Activated naive CD4-positive, alpha-beta T cell treated with anti-CD3 and anti-CD28 coated beads, Interleukin-2, amount 10 ng/mL, durations not matched to agents 7 days and 5 days (primary cell): ENCODE data around the gene NPHP4.
A peak's percentile ranks its signal among the peaks of the same experiment; 100 is the strongest.
"Not testable (repeated sequence)": the region's sequence is repeated elsewhere in the genome, so short reads cannot be mapped to it uniquely, and the experiment has no call there.

ENCODE experiments used
- CTCF ChIA-PET: fragments of 350-600 bp; sonication (Branson Sonifier 250); formaldehyde crosslinking; loops from one replicate; lab custom pipeline; 2021; ENCODE audit warnings: antibody characterized with exemption; lab: Charles Lee
- DNase-seq: peaks from one replicate; pipeline ENCODE4 v3.0.0-alpha.2; 2020
- H3K27ac Mint-ChIP-seq: one replicate; pipeline ENCODE4 v1.8.0; 2021; ENCODE audit warnings: mild to moderate bottlenecking, moderate library complexity, mixed read lengths
- H3K27me3 Mint-ChIP-seq: one replicate; pipeline ENCODE4 v1.8.0; 2021; ENCODE audit warnings: mild to moderate bottlenecking, mixed read lengths
- H3K36me3 Mint-ChIP-seq: one replicate; pipeline ENCODE4 v1.8.0; 2021; ENCODE audit warnings: mixed read lengths
- H3K4me1 Mint-ChIP-seq: one replicate; pipeline ENCODE4 v1.8.0; 2021; ENCODE audit warnings: mixed read lengths
- H3K4me3 Mint-ChIP-seq: one replicate; pipeline ENCODE4 v1.8.0; 2021; ENCODE audit warnings: mild to moderate bottlenecking, moderate library complexity, mixed read lengths
- H3K9me3 Mint-ChIP-seq: one replicate; pipeline ENCODE4 v1.8.0; 2021; ENCODE audit warnings: mixed read lengths

Gene NPHP4

DNA sequence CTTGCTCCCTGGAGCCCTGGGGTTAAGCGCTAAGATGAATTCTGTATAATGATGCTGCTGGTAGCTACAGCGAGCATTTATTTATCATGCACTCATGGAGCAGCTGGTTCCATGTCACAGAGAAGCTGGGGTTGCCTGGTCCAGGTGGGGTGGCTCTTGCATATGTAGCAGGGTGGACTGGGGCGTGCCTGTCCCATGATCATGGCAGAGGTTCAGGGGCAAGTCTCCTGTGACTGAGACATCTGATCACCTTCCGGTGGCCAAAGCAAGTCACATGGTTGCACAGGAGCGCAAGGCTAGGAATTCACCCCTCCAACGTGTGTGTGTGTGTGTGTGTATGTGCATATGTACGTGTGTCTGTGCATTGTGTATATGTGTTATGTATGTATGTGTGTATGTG, 37.9 kb upstream of the NPHP4 start:
- CTCF ChIA-PET: interaction anchor here (0.9 kb wide), 1 partner anchor 39 kb away, joined by 3 read pairs; no protein-coding TSS in a partner anchor
- Mint-ChIP-seq H3K27me3 (no peaks in the 10 kb centered on the region), H3K36me3 (peaks cover 56% of the 10 kb centered on the region), H3K27ac (peak overlapping the region; percentile 29), H3K4me3 (no peak overlapping the region), H3K4me1 (peaks cover 74% of the 10 kb centered on the region), H3K9me3 (no peaks in the 10 kb centered on the region)
- DNase-seq: no peak

DNA sequence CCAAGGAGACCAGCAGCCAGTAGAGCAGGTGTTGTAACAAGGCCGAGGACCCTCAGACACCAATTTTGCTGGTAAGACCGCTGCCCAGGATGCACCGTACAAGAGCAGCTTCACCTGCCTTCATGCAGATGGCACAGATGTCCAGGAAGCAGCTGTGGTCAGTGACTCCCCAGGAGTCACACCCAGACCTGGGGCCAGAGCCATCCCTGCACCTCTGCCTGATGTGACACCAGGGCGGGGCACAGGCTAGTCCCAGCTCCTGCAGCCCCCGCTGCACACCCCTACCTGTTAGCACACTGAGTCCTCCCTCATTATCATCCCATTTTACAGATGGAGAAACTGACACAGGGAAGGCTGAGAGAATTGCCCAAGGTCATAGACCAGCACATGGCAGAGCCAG, 37.1 kb upstream of the NPHP4 start:
- Mint-ChIP-seq H3K4me3 (no peak overlapping the region), H3K9me3 (no peaks in the 10 kb centered on the region), H3K27ac (peak overlapping the region; percentile 99), H3K27me3 (no peaks in the 10 kb centered on the region), H3K4me1 (peaks cover 71% of the 10 kb centered on the region), H3K36me3 (peaks cover 50% of the 10 kb centered on the region)
- no peak for DNase-seq
- CTCF ChIA-PET: interaction anchor here (0.7 to 1.0 kb wide), 3 partner anchors 24 to 38 kb away, joined by 3 to 4 read pairs (median 3); no protein-coding TSS in a partner anchor

DNA sequence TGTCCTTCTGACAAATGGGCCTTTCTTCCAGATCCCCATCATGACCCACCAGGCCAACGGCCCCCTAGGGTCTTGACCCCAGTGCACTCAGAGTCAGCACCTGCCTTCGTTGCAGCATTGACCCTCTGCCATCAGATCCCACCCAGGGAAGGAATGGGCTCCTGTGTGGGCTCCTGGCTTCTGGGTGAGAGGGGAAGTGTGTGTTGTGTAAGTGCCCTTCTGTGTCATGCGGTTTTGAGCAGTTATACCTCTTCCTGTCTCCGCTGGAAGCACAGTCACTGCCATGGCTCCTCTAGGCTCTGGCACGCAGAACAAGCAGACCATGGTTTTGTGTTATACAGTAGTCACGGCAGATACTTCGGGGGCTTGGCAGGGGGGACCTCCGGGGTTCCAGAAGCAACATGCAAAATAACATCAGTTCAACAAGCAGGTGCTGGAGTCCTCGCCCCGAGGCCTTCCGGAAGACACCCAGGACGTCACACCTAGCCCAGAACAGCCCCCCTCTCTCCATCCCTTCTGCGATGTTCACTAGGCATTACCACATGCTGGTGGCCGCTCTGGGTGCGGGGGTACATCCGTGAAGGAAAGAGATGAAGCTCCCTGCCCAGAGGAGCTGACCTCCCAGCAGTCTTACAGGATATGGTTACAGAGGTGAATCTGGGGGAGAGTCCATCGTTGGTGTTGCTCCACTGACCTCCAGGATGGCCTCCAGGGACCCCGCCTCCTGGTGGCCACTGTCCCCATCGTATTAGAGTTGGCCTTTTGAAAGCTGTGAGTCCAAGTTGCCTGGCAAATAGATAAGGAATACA, 36.0 kb upstream of the NPHP4 start:
- H3K9me3 Mint-ChIP-seq: no peaks in the 10 kb centered on the region
- H3K27ac Mint-ChIP-seq: peak overlapping the region; percentile 99
- peaks cover 49% of the 10 kb centered on the region for H3K36me3 Mint-ChIP-seq
- peak overlapping the region; percentile 97 for H3K4me3 Mint-ChIP-seq
- peak; percentile 75 for DNase-seq
- H3K4me1 Mint-ChIP-seq: peaks cover 68% of the 10 kb centered on the region
- CTCF ChIA-PET: interaction anchor here (0.8 to 1.0 kb wide), 2 partner anchors 9 to 34 kb away, joined by 3 to 4 read pairs; no protein-coding TSS in a partner anchor
- H3K27me3 Mint-ChIP-seq: no peaks in the 10 kb centered on the region

DNA sequence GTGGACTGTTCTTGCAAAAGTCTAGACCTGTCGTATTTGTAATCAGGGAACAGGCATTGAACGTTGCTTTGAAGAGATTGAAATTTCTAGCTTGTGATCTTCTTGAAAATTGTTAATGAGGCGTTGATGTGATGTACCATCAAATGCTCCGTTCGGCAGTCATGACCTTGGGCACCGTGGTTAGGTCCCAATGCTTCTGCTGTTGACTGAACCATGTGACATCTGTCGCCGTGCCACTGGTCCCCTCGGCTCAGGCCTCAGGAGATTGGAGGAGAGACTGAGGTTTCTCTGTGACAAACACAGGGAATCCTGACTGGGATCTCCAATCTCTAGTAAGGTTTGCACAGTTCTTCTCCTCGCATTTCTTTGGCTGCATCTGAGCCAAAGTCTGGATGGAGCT, 35.4 kb upstream of the NPHP4 start:
- DNase-seq: peak; percentile 48
- H3K4me3 Mint-ChIP-seq: peak overlapping the region; percentile 97
- H3K9me3 Mint-ChIP-seq: no peaks in the 10 kb centered on the region
- H3K4me1 Mint-ChIP-seq: peaks cover 61% of the 10 kb centered on the region
- peaks cover 43% of the 10 kb centered on the region for H3K36me3 Mint-ChIP-seq
- CTCF ChIA-PET: interaction anchor here (0.8 to 1.0 kb wide), 2 partner anchors 10 to 33 kb away, joined by 3 to 4 read pairs; no protein-coding TSS in a partner anchor
- no peaks in the 10 kb centered on the region for H3K27me3 Mint-ChIP-seq
- peak overlapping the region; percentile 99 for H3K27ac Mint-ChIP-seq

DNA sequence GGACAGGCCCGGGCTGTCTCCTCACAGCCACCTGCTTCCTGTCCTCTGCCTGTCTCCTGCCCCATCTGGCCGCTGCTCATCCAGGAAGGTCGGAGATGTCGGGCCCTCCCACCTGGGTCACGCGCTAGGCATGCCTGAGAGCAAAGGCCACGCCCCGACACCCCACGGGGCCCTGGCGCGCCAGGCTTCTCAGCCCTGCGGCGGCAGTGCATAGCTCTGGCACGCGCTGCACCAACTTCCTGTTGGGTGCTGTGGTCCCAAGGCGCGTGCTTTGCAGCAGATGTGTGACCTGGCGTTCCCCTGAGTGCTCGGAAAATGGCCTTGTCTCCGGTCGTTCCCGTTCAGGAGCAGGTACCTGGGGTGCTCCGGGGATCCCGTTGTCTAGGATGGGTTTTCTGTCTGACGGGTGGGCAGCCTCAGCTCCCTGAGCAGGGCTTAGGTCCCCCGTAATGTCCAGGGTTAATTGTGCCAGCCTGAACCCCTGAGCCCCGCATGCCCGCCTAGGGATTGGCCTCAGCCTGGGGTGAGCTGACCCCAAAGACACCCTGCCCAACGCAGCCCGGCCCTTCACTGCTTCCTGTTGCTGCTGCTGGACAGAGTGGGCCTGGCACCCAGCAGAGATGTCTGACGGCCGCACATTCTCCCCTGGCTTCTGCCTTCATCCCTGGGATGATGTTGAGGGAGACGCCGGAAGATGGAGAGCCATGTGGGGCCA, 34.0 kb upstream of the NPHP4 start:
- CTCF ChIA-PET: interaction anchor here (1.1 kb wide), 1 partner anchor 32 kb away, joined by 3 read pairs; no protein-coding TSS in a partner anchor
- H3K4me1 Mint-ChIP-seq: peaks cover 50% of the 10 kb centered on the region
- H3K9me3 Mint-ChIP-seq: peaks cover 2% of the 10 kb centered on the region
- H3K27ac Mint-ChIP-seq: peak overlapping the region; percentile 99
- no peaks in the 10 kb centered on the region for H3K27me3 Mint-ChIP-seq
- peaks cover 40% of the 10 kb centered on the region for H3K36me3 Mint-ChIP-seq
- H3K4me3 Mint-ChIP-seq: peak overlapping the region; percentile 97
- DNase-seq: peak; percentile 98

DNA sequence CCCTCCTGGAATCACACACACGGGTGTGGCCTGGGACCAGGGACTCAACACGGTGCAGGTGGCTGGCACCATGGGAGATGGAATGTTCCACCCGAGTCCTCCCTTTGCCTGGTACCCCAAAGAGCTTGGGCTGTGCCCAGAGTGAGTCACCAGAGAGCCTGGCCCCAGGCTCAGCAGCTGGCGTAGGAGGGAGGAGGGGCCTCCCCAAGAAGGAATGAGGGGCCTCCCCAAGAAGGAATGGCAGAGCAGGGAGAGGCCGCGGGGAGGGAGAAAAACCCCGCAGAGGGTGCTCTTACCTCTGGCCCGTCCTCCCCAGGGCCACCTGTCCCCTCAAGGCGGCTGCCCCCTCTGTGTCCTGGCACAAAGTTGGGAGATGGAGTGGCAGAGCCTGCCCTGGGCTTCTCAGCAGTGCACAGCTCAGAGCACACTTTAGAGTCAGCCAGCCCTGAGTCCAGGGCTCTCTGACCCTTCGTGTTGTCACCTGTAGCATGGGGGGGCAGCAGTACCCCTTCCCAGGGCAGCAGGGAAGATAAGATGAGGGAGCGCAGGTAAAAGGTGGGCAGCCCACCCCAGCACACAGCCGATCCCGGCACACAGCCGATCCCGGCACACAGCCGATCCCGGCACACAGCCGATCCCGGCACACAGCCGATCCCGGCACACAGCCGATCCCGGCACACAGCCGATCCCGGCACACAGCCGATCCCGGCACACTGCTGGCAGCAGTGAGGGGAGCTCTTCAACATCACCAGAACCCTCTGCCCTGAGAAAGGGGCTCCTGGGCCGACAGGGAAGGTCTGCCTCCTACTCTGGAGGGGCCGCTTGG, 33.3 kb upstream of the NPHP4 start:
- no peak for DNase-seq
- Mint-ChIP-seq H3K4me3 (peak overlapping the region; percentile 97), H3K27me3 (no peaks in the 10 kb centered on the region), H3K4me1 (peaks cover 42% of the 10 kb centered on the region), H3K27ac (peak overlapping the region; percentile 99), H3K9me3 (peaks cover 2% of the 10 kb centered on the region), H3K36me3 (peaks cover 33% of the 10 kb centered on the region)
- CTCF ChIA-PET: interaction anchor here (0.8 to 1.1 kb wide), 2 partner anchors 9 to 42 kb away, joined by 3 read pairs; no protein-coding TSS in a partner anchor

DNA sequence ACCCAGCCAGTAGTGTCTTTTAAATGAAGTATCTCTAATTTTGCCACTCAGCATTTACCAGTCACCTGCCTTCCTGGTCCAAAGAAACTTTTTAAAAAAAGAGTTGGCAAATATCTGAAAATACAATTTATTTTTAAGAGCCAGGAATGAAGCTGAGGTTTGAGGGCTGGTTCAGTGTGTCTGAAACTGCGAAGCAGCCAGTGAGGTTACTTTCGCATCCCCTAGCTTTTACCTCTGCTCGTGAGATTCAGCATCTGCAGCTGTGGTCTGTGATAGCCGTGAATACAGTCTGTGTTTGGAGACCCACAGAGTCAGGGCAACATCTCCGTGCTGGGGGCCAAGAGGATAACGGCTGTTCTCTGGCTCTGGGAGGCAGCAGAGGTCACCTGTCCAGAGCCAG, 32.2 kb upstream of the NPHP4 start:
- CTCF ChIA-PET: interaction anchor here (0.8 to 1.1 kb wide), 2 partner anchors 10 to 41 kb away, joined by 3 read pairs; no protein-coding TSS in a partner anchor
- peaks cover 32% of the 10 kb centered on the region for H3K36me3 Mint-ChIP-seq

DNA sequence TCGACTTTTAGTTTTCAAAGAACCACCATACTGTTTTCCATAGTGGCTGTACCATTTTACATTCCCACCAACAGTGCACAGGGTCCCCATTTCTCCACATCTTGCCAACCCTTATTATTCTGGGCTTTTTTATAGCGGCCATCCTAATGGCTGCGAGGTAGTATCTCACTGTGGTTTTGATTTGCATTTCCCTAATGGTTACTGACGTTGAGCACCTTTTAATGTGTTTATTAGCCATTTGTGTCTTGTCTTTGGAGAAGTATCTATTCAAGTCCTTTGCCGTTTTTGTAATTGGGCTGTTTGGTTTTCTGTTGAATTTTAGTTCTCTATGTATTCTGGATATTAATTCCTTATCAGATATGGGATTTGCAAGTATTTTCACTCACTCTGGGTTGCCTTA, 31.1 kb upstream of the NPHP4 start:
- Mint-ChIP-seq H3K36me3 (peaks cover 24% of the 10 kb centered on the region), H3K4me3 (no peak overlapping the region), H3K9me3 (peaks cover 2% of the 10 kb centered on the region), H3K4me1 (peaks cover 21% of the 10 kb centered on the region), H3K27me3 (no peaks in the 10 kb centered on the region), H3K27ac (no peak overlapping the region)
- CTCF ChIA-PET: no interaction called here
- DNase-seq: no peak

More for the DNA sequence above, 32.2 kb upstream of the NPHP4 start:
- DNase-seq: no peak
- Mint-ChIP-seq H3K4me1 (peaks cover 31% of the 10 kb centered on the region), H3K9me3 (peaks cover 2% of the 10 kb centered on the region), H3K27ac (peak overlapping the region; percentile 19), H3K4me3 (no peak overlapping the region), H3K27me3 (no peaks in the 10 kb centered on the region)

DNA sequence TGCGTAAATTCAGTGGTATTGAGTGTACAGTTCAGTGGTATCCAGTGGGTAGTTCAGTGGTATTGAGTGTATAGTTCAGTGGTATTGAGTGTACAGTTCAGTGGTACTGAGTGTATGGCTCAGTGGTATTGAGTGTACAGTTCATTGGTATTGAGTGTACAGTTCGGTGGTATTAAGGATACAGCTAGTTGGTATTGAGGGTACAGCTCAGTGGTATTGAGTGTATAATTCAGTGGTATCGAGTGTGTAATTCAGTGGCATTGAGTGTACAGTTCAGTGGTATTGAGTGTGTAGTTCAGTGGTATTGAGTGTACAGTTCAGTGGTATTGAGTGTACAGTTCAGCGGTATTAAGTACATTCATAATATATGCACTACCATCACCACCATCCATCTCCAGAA, 30.0 kb upstream of the NPHP4 start:
- no peak overlapping the region for H3K27ac Mint-ChIP-seq
- peaks cover 11% of the 10 kb centered on the region for H3K4me1 Mint-ChIP-seq
- no peak overlapping the region for H3K4me3 Mint-ChIP-seq
- H3K36me3 Mint-ChIP-seq: peaks cover 15% of the 10 kb centered on the region
- no peaks in the 10 kb centered on the region for H3K27me3 Mint-ChIP-seq
- CTCF ChIA-PET: no interaction called here
- DNase-seq: no peak
- peaks cover 2% of the 10 kb centered on the region for H3K9me3 Mint-ChIP-seq

DNA sequence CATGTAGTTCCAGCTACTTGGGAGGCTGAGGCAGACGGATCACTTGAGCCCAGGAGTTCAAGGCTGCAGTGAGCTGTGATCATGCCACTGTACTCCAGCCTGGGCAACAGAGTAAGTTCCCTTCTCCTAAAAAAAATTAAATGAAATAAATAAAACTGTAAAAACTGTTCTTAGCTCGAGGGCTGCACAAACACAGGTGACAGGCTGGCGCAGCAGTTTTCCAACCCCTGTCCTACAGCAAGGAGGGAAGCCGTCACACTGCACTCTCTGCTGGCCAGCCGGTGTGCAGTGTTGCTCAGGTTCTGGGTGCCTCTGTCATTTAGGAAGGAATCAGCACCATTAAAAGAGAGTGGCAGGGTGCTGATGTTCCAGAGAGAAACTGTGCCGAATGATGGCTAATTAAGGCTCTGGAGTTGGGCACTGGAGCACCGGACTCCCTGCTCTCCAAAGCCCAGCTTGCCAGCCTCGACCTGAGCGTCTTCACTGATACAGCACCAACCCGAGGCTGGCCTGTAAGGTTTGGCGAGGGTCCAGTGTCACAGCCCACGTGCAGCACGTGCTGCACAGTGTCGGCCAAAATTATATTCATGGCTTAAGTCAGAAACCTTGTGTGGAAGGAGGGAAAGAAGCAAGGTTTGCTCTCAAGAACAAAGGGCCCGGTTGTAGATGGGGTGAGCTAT, 27.1 kb upstream of the NPHP4 start:
- Mint-ChIP-seq H3K9me3 (peaks cover 2% of the 10 kb centered on the region), H3K4me3 (no peak overlapping the region), H3K27ac (no peak overlapping the region), H3K36me3 (peaks cover 21% of the 10 kb centered on the region), H3K4me1 (no peaks in the 10 kb centered on the region), H3K27me3 (no peaks in the 10 kb centered on the region)
- CTCF ChIA-PET: no interaction called here
- no peak for DNase-seq

DNA sequence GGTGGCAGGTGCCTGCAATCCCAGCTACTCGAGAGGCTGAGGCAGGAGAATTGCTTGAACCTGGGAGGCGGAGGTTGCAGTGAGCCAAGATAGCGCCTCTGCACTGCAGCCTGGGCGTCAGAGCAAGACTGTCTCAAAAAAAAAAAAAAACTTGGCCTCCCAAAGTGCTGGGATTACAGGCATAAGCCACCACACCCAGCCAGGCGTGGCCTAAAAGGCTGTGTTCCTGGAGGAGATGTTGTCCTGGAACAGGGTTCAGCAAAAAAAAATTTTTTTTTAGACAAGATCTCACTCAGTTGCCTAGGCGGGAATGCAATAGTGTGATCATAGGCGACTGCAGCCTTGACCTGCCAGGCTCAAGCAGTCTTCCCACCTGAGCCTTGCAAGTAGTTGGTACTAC, 25.4 kb upstream of the NPHP4 start:
- CTCF ChIA-PET, H3K4me1 Mint-ChIP-seq, DNase-seq, H3K4me3 Mint-ChIP-seq, H3K27ac Mint-ChIP-seq, H3K27me3 Mint-ChIP-seq, H3K9me3 Mint-ChIP-seq: not testable (repeated sequence)
- H3K36me3 Mint-ChIP-seq: peaks cover 22% of the 10 kb centered on the region

DNA sequence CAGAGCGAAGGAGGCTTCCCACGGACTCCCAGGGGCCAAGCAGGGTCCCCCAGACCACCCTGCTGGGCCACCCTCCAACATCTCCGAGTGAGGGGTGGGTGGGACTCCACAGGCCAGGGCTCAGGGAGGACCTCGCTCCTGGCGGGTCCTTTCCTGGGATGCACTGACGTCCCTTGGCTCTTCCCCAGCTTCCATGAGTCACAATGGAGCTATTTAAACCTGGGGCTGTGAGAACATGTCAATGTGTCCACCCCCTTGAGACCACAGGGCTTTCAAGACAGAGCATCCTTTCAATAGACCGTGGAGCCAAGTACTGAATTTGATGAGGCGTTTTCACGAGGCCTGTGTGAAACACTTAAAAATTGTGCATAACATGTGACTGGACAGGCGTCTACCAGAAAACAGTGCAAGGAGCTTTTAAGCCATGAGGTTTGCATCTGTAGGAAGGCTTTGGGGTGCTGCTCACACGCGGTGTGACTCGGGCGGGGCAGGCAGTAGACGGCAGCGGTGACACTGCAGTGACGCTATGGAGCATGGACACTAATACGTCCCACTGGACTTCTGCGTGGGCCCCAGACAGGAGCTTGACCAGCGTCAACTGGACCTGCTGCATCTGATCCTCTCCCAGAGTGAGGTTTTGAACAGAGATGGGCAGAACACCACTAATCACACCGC, 24.1 kb upstream of the NPHP4 start:
- CTCF ChIA-PET: no interaction called here
- no peaks in the 10 kb centered on the region for H3K27me3 Mint-ChIP-seq
- H3K4me1 Mint-ChIP-seq: no peaks in the 10 kb centered on the region
- H3K36me3 Mint-ChIP-seq: peaks cover 20% of the 10 kb centered on the region
- H3K4me3 Mint-ChIP-seq: no peak overlapping the region
- H3K27ac Mint-ChIP-seq: no peak overlapping the region
- no peaks in the 10 kb centered on the region for H3K9me3 Mint-ChIP-seq
- DNase-seq: no peak
